ENCODE results near the gene RHBDF1.

GRCh38 chr16:96935-97381 lies 24.5 kb upstream of the RHBDF1 start:
- TF ChIP-seq POLR2AphosphoS5 (IDR thresholded peaks at IDR 0.05) (peak; percentile 81 to 91 (median 82)), POLR2A (IDR thresholded peaks at IDR 0.05) (no peak)
